GM19023 (cell line): ENCODE data around the gene GNG2.
A peak's percentile ranks its signal among the peaks of the same experiment; 100 is the strongest.

Source experiments
- ATAC-seq: cut with Tn5 transposase; IDR thresholded peaks from one replicate; pipeline ENCODE4 v1.9.1; 2021; ENCODE audit warnings: mild to moderate bottlenecking, moderate library complexity; ENCODE audit not compliant: unreplicated experiment

Gene GNG2

GRCh38 chr14:51860164-51860824, at the start of gene GNG2:
TSS of gene GNG2 (plus strand) at chr14:51860612. CDS start at chr14:51950679, 90,067 bp downstream.
- ATAC-seq = peak; percentile 95

- no peak for ATAC-seq
These were observed 48.7 kb upstream of the GNG2 start for GRCh38 chr14:51811706-51812105.

GRCh38 chr14:51816031-51816430, 44.4 kb upstream of the GNG2 start:
- no peak for ATAC-seq

GRCh38 chr14:51817326-51817725, 43.1 kb upstream of the GNG2 start:
- ATAC-seq = no peak

- ATAC-seq = no peak
These were observed 41.5 kb upstream of the GNG2 start for GRCh38 chr14:51818748-51819380.

GRCh38 chr14:51821822-51822221, 38.6 kb upstream of the GNG2 start:
- ATAC-seq = no peak

GRCh38 chr14:51822499-51822898, 37.9 kb upstream of the GNG2 start:
- no peak for ATAC-seq

GRCh38 chr14:51823706-51824105, 36.7 kb upstream of the GNG2 start:
- no peak for ATAC-seq

- ATAC-seq = no peak
These were observed 36.2 kb upstream of the GNG2 start for GRCh38 chr14:51824191-51824590.

GRCh38 chr14:51825926-51826325, 34.5 kb upstream of the GNG2 start:
- ATAC-seq = no peak

GRCh38 chr14:51828017-51828797, 32.2 kb upstream of the GNG2 start:
- peak; percentile 84 for ATAC-seq

- ATAC-seq = no peak
These were observed 26.2 kb upstream of the GNG2 start for GRCh38 chr14:51834240-51834639.

- ATAC-seq = no peak
These were observed 24.0 kb upstream of the GNG2 start for GRCh38 chr14:51836417-51836816.

GRCh38 chr14:51844081-51844881, 16.1 kb upstream of the GNG2 start:
- ATAC-seq = peak; percentile 33

- ATAC-seq = no peak
These were observed 14.6 kb upstream of the GNG2 start for GRCh38 chr14:51845811-51846210.

- ATAC-seq = peak; percentile 79
These were observed 13.6 kb upstream of the GNG2 start for GRCh38 chr14:51846631-51847488.

- ATAC-seq = no peak
These were observed 13.0 kb upstream of the GNG2 start for GRCh38 chr14:51847489-51847796.

GRCh38 chr14:51848120-51848519, 12.3 kb upstream of the GNG2 start:
- no peak for ATAC-seq

- ATAC-seq = no peak
These were observed 11.3 kb upstream of the GNG2 start for GRCh38 chr14:51849097-51849496.

- no peak for ATAC-seq
These were observed 9.8 kb upstream of the GNG2 start for GRCh38 chr14:51850651-51851050.
